DMS53 (cell line): ENCODE data around the gene LIN9.
"Not testable (repeated sequence)": the region's sequence is repeated elsewhere in the genome, so short reads cannot be mapped to it uniquely, and the experiment has no call there.

Experiments used
- DNase-seq: peaks from one replicate; lab custom pipeline; 2025; lab: John Stamatoyannopoulos, UW

The LIN9 gene

GRCh38 chr1:226212545-226212944, 96.4 kb downstream of the LIN9 start:
- DNase-seq, result no peak

- DNase-seq, result no peak
These were observed 97.7 kb downstream of the LIN9 start for GRCh38 chr1:226211181-226211821.

GRCh38 chr1:226210571-226211176, 98.3 kb downstream of the LIN9 start:
- DNase-seq, result no peak

GRCh38 chr1:226209307-226210059, 99.5 kb downstream of the LIN9 start:
- DNase-seq, result no peak

GRCh38 chr1:226207048-226207447, 101.9 kb downstream of the LIN9 start:
- DNase-seq, result no peak

GRCh38 chr1:226204198-226204597, 104.8 kb downstream of the LIN9 start:
- DNase-seq, result no peak

- no peak for DNase-seq
These were observed 105.3 kb downstream of the LIN9 start for GRCh38 chr1:226203655-226204054.

GRCh38 chr1:226203240-226203639, 105.7 kb downstream of the LIN9 start:
- no peak for DNase-seq

GRCh38 chr1:226202666-226203065, 106.3 kb downstream of the LIN9 start:
- DNase-seq, result not testable (repeated sequence)

- no peak for DNase-seq
These were observed 106.7 kb downstream of the LIN9 start for GRCh38 chr1:226202246-226202645.

GRCh38 chr1:226201029-226201593, 107.9 kb downstream of the LIN9 start:
- DNase-seq, result peak; percentile 19

- DNase-seq, result no peak
These were observed 109.0 kb downstream of the LIN9 start for GRCh38 chr1:226199971-226200370.

- DNase-seq, result no peak
These were observed 113.8 kb downstream of the LIN9 start for GRCh38 chr1:226195144-226195543.

- no peak for DNase-seq
These were observed 121.6 kb downstream of the LIN9 start for GRCh38 chr1:226187380-226187779.

GRCh38 chr1:226187019-226187322, 122.0 kb downstream of the LIN9 start:
- DNase-seq, result no peak

- DNase-seq, result peak; percentile 92
These were observed 122.6 kb downstream of the LIN9 start, which contains the start of gene ACBD3 for GRCh38 chr1:226186124-226187018. TSS of gene ACBD3 (minus strand) at chr1:226186741. CDS start at chr1:226186675, 66 bp downstream.

- no peak for DNase-seq
These were observed 123.6 kb downstream of the LIN9 start for GRCh38 chr1:226185141-226186036.

GRCh38 chr1:226181996-226182714, 126.8 kb downstream of the LIN9 start:
- peak; percentile 24 for DNase-seq
